Right atrium auricular region (tissue), 2 donors: ENCODE measurements around the gene SSC4D. TPM values are rescaled to one million over a fixed set of nuclear protein-coding genes. Genes with fewer than 3 reads are reported as not detected.
A peak's percentile ranks its signal among the peaks of the same experiment; 100 is the strongest.

Experiments
- DNase-seq: peaks from one replicate; pipeline ENCODE4 v3.0.0-alpha.2; 2019; ENCODE audit warnings: low spot score
- H3K27ac ChIP-seq, 2 donors: fragments of 200-600 bp; sonication (generic); 1 replicate in 1 of 2; 2 replicates in 1 of 2; pipeline ENCODE4 v1.5.1; 2016 to 2019
- H3K27me3 ChIP-seq, 2 donors: fragments of 200-600 bp; sonication (generic); one replicate each; pipeline versions ENCODE4 v1.5.1 to v1.6.0; 2017 to 2019
- H3K36me3 ChIP-seq: fragments of 200-600 bp; sonication (generic); one replicate; pipeline ENCODE4 v1.5.1; 2016
- H3K4me1 ChIP-seq, 2 donors: fragments of 200-600 bp; sonication (generic); one replicate each; pipeline versions ENCODE4 v1.5.1 to v1.6.0; 2017 to 2019
- H3K4me3 ChIP-seq, 2 donors: fragments of 200-600 bp; sonication (generic); 1 replicate in 1 of 2; 2 replicates in 1 of 2; pipeline ENCODE4 v1.5.1; 2017 to 2019; ENCODE audit warnings: mild to moderate bottlenecking in 1 of 2, moderate library complexity in 1 of 2
- H3K9me3 ChIP-seq, 2 donors: fragments of 200-600 bp; sonication (generic); one replicate each; pipeline ENCODE4 v1.5.1; 2019
- total RNA-seq, 2 donors: library from RNA; depleted of rRNA; stranded (reverse); fragments of >200 nt; gene quantifications; one replicate each; pipeline ENCODE4 v1.1.0, GENCODE V29; 2016
- TF ChIP-seq, protein P1 (sequence below), 2 donors: fragments of 200-600 bp; sonication (generic); IDR thresholded peaks; one replicate each; pipeline ENCODE4 v1.5.1; 2019; ENCODE audit warnings: antibody characterized with exemption in 2 of 2

The SSC4D gene
- total RNA-seq, 2 donors from 2014 or later: 0.35 to 0.37 TPM

GRCh38 chr7:76346097-76346496 is 63.4 kb downstream of the SSC4D start:
- Histone ChIP-seq H3K27ac (peak overlapping the region; percentile 15 to 46), H3K36me3 (peaks cover 78% of the 10 kb centered on the region), H3K4me1 (peaks cover 0 to 72% of the 10 kb centered on the region in 2 donors), H3K27me3 (no peaks in the 10 kb centered on the region), H3K4me3 (no peak overlapping the region), H3K9me3 (no peaks in the 10 kb centered on the region)
- no peak for DNase-seq
- TF ChIP-seq, protein P1, sequence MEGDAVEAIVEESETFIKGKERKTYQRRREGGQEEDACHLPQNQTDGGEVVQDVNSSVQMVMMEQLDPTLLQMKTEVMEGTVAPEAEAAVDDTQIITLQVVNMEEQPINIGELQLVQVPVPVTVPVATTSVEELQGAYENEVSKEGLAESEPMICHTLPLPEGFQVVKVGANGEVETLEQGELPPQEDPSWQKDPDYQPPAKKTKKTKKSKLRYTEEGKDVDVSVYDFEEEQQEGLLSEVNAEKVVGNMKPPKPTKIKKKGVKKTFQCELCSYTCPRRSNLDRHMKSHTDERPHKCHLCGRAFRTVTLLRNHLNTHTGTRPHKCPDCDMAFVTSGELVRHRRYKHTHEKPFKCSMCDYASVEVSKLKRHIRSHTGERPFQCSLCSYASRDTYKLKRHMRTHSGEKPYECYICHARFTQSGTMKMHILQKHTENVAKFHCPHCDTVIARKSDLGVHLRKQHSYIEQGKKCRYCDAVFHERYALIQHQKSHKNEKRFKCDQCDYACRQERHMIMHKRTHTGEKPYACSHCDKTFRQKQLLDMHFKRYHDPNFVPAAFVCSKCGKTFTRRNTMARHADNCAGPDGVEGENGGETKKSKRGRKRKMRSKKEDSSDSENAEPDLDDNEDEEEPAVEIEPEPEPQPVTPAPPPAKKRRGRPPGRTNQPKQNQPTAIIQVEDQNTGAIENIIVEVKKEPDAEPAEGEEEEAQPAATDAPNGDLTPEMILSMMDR (IDR thresholded peaks at IDR 0.05): no peak

- peaks cover 0 to 73% of the 10 kb centered on the region in 2 donors for H3K4me1 ChIP-seq
- H3K9me3 ChIP-seq: no peaks in the 10 kb centered on the region
- TF ChIP-seq, protein P1 (IDR thresholded peaks at IDR 0.05): no peak
- no peak overlapping the region for H3K4me3 ChIP-seq
- no peaks in the 10 kb centered on the region for H3K27me3 ChIP-seq
- H3K27ac ChIP-seq: no peak overlapping the region
- DNase-seq: no peak
- H3K36me3 ChIP-seq: peaks cover 64% of the 10 kb centered on the region
These were observed 65.6 kb downstream of the SSC4D start for GRCh38 chr7:76343931-76344321.

GRCh38 chr7:76343294-76343930 is 66.1 kb downstream of the SSC4D start:
- Histone ChIP-seq H3K4me3 (no peak overlapping the region), H3K9me3 (no peaks in the 10 kb centered on the region), H3K4me1 (peaks cover 0 to 73% of the 10 kb centered on the region in 2 donors), H3K27ac (no peak overlapping the region), H3K36me3 (peaks cover 59% of the 10 kb centered on the region), H3K27me3 (no peaks in the 10 kb centered on the region)
- TF ChIP-seq, protein P1 (IDR thresholded peaks at IDR 0.05): no peak
- DNase-seq: no peak

DNA sequence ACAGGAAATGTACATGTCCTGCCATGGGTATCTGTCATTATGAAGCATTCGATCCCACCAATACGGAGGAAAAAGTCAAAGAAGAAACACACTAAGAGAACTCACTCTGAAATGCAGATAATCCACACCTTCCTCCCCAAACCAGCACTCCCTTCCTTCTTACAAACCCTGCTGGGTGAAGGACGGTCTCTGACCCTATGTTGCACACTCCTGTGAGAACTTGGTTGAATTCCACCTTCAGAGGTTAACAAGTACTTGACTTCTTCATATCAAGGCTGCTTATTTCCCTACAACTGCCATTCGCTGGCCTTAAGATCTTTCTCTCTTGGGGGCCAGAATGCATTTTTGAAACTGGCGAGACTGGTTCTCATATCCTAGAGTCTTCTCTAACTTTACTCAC is 67.3 kb downstream of the SSC4D start:
- TF ChIP-seq, protein P1 (IDR thresholded peaks at IDR 0.05): no peak
- H3K36me3 ChIP-seq: peaks cover 53% of the 10 kb centered on the region
- peaks cover 0 to 75% of the 10 kb centered on the region in 2 donors for H3K4me1 ChIP-seq
- H3K9me3 ChIP-seq: no peaks in the 10 kb centered on the region
- DNase-seq: no peak
- no peaks in the 10 kb centered on the region for H3K27me3 ChIP-seq
- H3K4me3 ChIP-seq: no peak overlapping the region
- H3K27ac ChIP-seq: peak overlapping the region; percentile 10 to 74

GRCh38 chr7:76340617-76341131 is 68.8 kb downstream of the SSC4D start:
- Histone ChIP-seq H3K9me3 (no peaks in the 10 kb centered on the region), H3K4me1 (peaks cover 0 to 73% of the 10 kb centered on the region in 2 donors), H3K27me3 (no peaks in the 10 kb centered on the region), H3K36me3 (peaks cover 38% of the 10 kb centered on the region), H3K27ac (peak overlapping the region; percentile 70 to 74), H3K4me3 (no peak overlapping the region)
- TF ChIP-seq, protein P1 (IDR thresholded peaks at IDR 0.05): no peak
- no peak for DNase-seq

Other genes starting within 250 kb of the SSC4D start
- 10 to 100 TPM; 17.5 to 27.1 TPM for gene SRRM3, start 207.8 kb downstream of the SSC4D start, total RNA-seq
- gene HSPB1, start 107.0 kb downstream of the SSC4D start, total RNA-seq: 1,000 to 10,000 TPM; 1,006 to 1,433 TPM
- gene YWHAG, start 50.7 kb downstream of the SSC4D start, total RNA-seq: 100 to 1,000 TPM; 132 to 153 TPM
- gene ZP3, start 15.3 kb upstream of the SSC4D start, total RNA-seq: 1 to 10 TPM; 2.4 to 3.4 TPM
- 10 to 100 TPM in 1 of 2 donors, 1 to 10 TPM in 1; 7.9 to 18.9 TPM for gene DTX2, start 52.0 kb upstream of the SSC4D start, total RNA-seq
- gene UPK3B, start 100.9 kb upstream of the SSC4D start, total RNA-seq: 100 to 1,000 TPM in 1 of 2 donors, 10 to 100 TPM in 1; 78.8 to 126 TPM
- gene SPDYE16, start 133.6 kb upstream of the SSC4D start, total RNA-seq: not detected
- gene POMZP3, start 217.6 kb upstream of the SSC4D start, total RNA-seq: 10 to 100 TPM in 1 of 2 donors, 1 to 10 TPM in 1; 2.2 to 10.1 TPM